Measurements from ENCODE around the gene AHCYL2. TPM values are rescaled to one million over a fixed set of nuclear protein-coding genes. Genes with fewer than 3 reads are reported as not detected.

AHCYL2 gene
- total RNA-seq, 1 experiment from 2014 or later: 23.2 TPM

GRCh38 chr7:129281163-129281562 lies 56.3 kb downstream of the AHCYL2 start:
- H4K5ac ChIP-seq (ENCODE audit: insufficient read length, low read depth, low read length): no peak overlapping the region
- no CpG with 5 or more reads among the region's 1 CpG for WGBS (ENCODE audit: extremely low coverage, insufficient read length, low lambda C conversion rate)
- H3K4me2 ChIP-seq (ENCODE audit: insufficient read depth, insufficient read length, low read length): no peak overlapping the region
- H3K27me3 Mint-ChIP-seq (ENCODE audit: low read depth): no peaks in the 10 kb centered on the region
- DNase-seq: no peak
- no peaks in the 10 kb centered on the region for H3K27me3 ChIP-seq (ENCODE audit: insufficient read depth, low read length)
- no peak overlapping the region for H2AFZ ChIP-seq (ENCODE audit: low read length)
- no peaks in the 10 kb centered on the region for H3K79me1 ChIP-seq (ENCODE audit: insufficient read depth, low read depth, low read length, poor library complexity, severe bottlenecking)
- H3K79me2 ChIP-seq (ENCODE audit: insufficient read depth, low read length): no peaks in the 10 kb centered on the region
- H3T11ph ChIP-seq (ENCODE audit: low read length): no peak overlapping the region
- no peaks in the 10 kb centered on the region for H3K9me3 Mint-ChIP-seq
- H3K27ac ChIP-seq (ENCODE audit: insufficient read length, low read depth, low read length): no peak overlapping the region
- H3K23me2 ChIP-seq (ENCODE audit: insufficient read length, low read depth, low read length, poor library complexity, severe bottlenecking): no peaks in the 10 kb centered on the region
- no peak overlapping the region for H4K91ac ChIP-seq (ENCODE audit: insufficient read length, low read depth, low read length)
- H3K36me3 Mint-ChIP-seq (ENCODE audit: insufficient read depth in 1 of 3, low read depth in 3 of 3): peaks cover 0 to 7% (median 0%) of the 10 kb centered on the region in 3 experiments; a peak in 2 of 7 replicates
- H3K4me3 Mint-ChIP-seq: no peak overlapping the region
- peaks cover 32% of the 10 kb centered on the region in 2 experiments for H3K4me1 Mint-ChIP-seq
- no peak overlapping the region for H3K27ac Mint-ChIP-seq
- TF ChIP-seq CTCF (conservative IDR thresholded peaks at IDR 0.05): no peak
- no peak overlapping the region for H2BK12ac ChIP-seq (ENCODE audit: insufficient read length, low read depth, low read length)
- H2BK120ac ChIP-seq (ENCODE audit: low read depth, low read length, poor library complexity, severe bottlenecking): no peak overlapping the region
- H2AK5ac ChIP-seq (ENCODE audit: insufficient read length, low read length): no peak overlapping the region
- H3K4me1 ChIP-seq (ENCODE audit: insufficient read depth, low read length): peaks cover 3% of the 10 kb centered on the region; the same call in 1 of the 2 replicates
- H3K9me3 ChIP-seq (ENCODE audit: control insufficient read depth, low read depth, low read length): no peaks in the 10 kb centered on the region
- H2BK15ac ChIP-seq (ENCODE audit: low read depth, low read length): no peak overlapping the region
- H4K20me1 ChIP-seq (ENCODE audit: control insufficient read depth, insufficient read depth, insufficient read length): no peaks in the 10 kb centered on the region
- no peak overlapping the region for H3K23ac ChIP-seq (ENCODE audit: insufficient read length, low read depth, low read length)
- H3K9ac ChIP-seq (ENCODE audit: extremely low read depth, insufficient read length, low read length): no peak overlapping the region
- H3K56ac ChIP-seq (ENCODE audit: insufficient read length, low read depth, low read length): no peak overlapping the region
- no peak overlapping the region for H2BK5ac ChIP-seq (ENCODE audit: insufficient read length, low read length)
- no peak overlapping the region for H4K8ac ChIP-seq (replicated peaks; ENCODE audit: insufficient read length, low read depth, low read length)
- H3K14ac ChIP-seq (ENCODE audit: insufficient read depth, low read length): no peak overlapping the region
- H2BK20ac ChIP-seq (ENCODE audit: low read depth, low read length, poor library complexity, severe bottlenecking): no peak overlapping the region
- no peak overlapping the region for H3K4ac ChIP-seq (ENCODE audit: low read depth, low read length)
- H3K18ac ChIP-seq (ENCODE audit: insufficient read length, low read depth, low read length): no peak overlapping the region

All from H9 (cell line).